Gastroesophageal sphincter (tissue), 4 donors: ENCODE results near the gene MNT. TPM values are rescaled to one million over a fixed set of nuclear protein-coding genes. Genes with fewer than 3 reads are reported as not detected.

Source experiments
- ATAC-seq: fragments of 150-250 bp; one replicate; pipeline ENCODE4 v1.9.1; 2016; ENCODE audit warnings: mild to moderate bottlenecking, moderate library complexity
- H3K27ac ChIP-seq, 4 donors: fragments of 200-600 bp; sonication (generic) in 3 of 4; 1 replicate in 3 of 4; 2 replicates in 1 of 4; pipeline ENCODE4 v1.5.1; 2016 to 2019
- H3K27me3 ChIP-seq: fragments of 200-600 bp; sonication (generic); one replicate; pipeline ENCODE4 v1.5.1; 2019
- H3K36me3 ChIP-seq, 2 donors: fragments of 200-600 bp; sonication (generic); one replicate each; pipeline ENCODE4 v1.5.1; 2019; ENCODE audit warnings: control low read depth in 1 of 2
- H3K4me1 ChIP-seq, 3 donors: fragments of 200-600 bp; sonication (generic); 1 replicate in 2 of 3; 2 replicates in 1 of 3; pipeline ENCODE4 v1.5.1; 2016 to 2019; ENCODE audit warnings: control low read depth in 2 of 3
- H3K4me3 ChIP-seq, 2 donors: fragments of 200-600 bp; sonication (generic); one replicate each; pipeline ENCODE4 v1.5.1; 2019; ENCODE audit warnings: mild to moderate bottlenecking in 1 of 2, moderate library complexity in 1 of 2
- H3K9me3 ChIP-seq, 3 donors: fragments of 200-600 bp; sonication (generic); one replicate each; pipeline ENCODE4 v1.5.1; 2017 to 2019; ENCODE audit warnings: control low read depth in 2 of 3
- CTCF ChIP-seq, 4 experiments: fragments of 200-600 bp in 2 of 4; fragments of 450-650 bp in 2 of 4; sonication (generic) in 1 of 4; IDR thresholded peaks; one replicate each; pipeline ENCODE4 v1.5.1; 2017 to 2019; ENCODE audit warnings: antibody characterized with exemption in 4 of 4, mild to moderate bottlenecking in 2 of 4, moderate library complexity in 2 of 4
- EP300 ChIP-seq: sonication (generic); formaldehyde crosslinking; IDR thresholded peaks from one replicate; pipeline ENCODE4 v1.6.1; 2017; ENCODE audit warnings: antibody characterized with exemption, mild to moderate bottlenecking
- POLR2A ChIP-seq, 2 donors: fragments of 450-650 bp; IDR thresholded peaks; one replicate each; pipeline ENCODE4 v1.6.1; 2017; ENCODE audit warnings: antibody characterized with exemption in 2 of 2, mild to moderate bottlenecking in 2 of 2, moderate library complexity in 1 of 2
- POLR2AphosphoS5 ChIP-seq: sonication (generic); formaldehyde crosslinking; IDR thresholded peaks from one replicate; pipeline ENCODE4 v1.6.1; 2017; ENCODE audit warnings: antibody characterized with exemption
- WGBS, 2 donors: methylation state at CpG; one replicate each; pipeline ENCODE4 v1.1.5; 2018; ENCODE audit warnings: low coverage in 1 of 2; 5-methylcytosine and 5-hydroxymethylcytosine counted together
- small RNA-seq, 4 donors: library from RNA; depleted of rRNA; stranded (forward); fragments of <200 nt; gene quantifications; one replicate each; pipeline ENCODE3, GENCODE V24; 2016
- total RNA-seq, 4 donors: library from RNA; depleted of rRNA; stranded (reverse); fragments of >200 nt; gene quantifications; one replicate each; pipeline ENCODE4 v1.1.0, GENCODE V29; 2016

Gene MNT
- total RNA-seq, 4 donors from 2014 or later = 11.8 to 12.7 (median 12.3) TPM

GRCh38 chr17:2337544-2338314, 63.1 kb downstream of the MNT start:
- peaks cover 0 to 40% (median 5%) of the 10 kb centered on the region in 3 donors for H3K4me1 ChIP-seq
- ATAC-seq = peak; percentile 80
- H3K27ac ChIP-seq = peak overlapping the region; percentile 76 to 95 (median 95)
- H3K9me3 ChIP-seq = no peaks in the 10 kb centered on the region
- no peaks in the 10 kb centered on the region for H3K27me3 ChIP-seq
- peaks cover 0 to 47% of the 10 kb centered on the region in 2 donors for H3K36me3 ChIP-seq
- peak overlapping the region; percentile 75 to 98 for H3K4me3 ChIP-seq
- WGBS, 2 donors = 0 to 2% methylated on average over 7 to 21 of the region's 92 CpGs
- TF ChIP-seq CTCF (IDR thresholded peaks at IDR 0.05) = peak in 1 of 4 experiments; percentile 19
- TF ChIP-seq EP300 = no peak
- peak; percentile 33 to 64 for TF ChIP-seq POLR2A (IDR thresholded peaks at IDR 0.05)
- peak; percentile 66 for TF ChIP-seq POLR2AphosphoS5

- 0 to 3% methylated on average over 1 to 6 of the region's 77 CpGs for WGBS, 2 donors
- Histone ChIP-seq H3K4me1 (peaks cover 0 to 40% (median 5%) of the 10 kb centered on the region in 3 donors), H3K27ac (peak within 1 kb of the TSS; percentile 76 to 95 (median 95)), H3K9me3 (no peaks in the 10 kb centered on the region), H3K4me3 (peak within 1 kb of the TSS; percentile 75 to 98), H3K27me3 (no peaks in the 10 kb centered on the region), H3K36me3 (peaks cover 0 to 47% of the 10 kb centered on the region in 2 donors)
- TF ChIP-seq CTCF (IDR thresholded peaks at IDR 0.05) (no peak), EP300 (no peak), POLR2AphosphoS5 (peak; percentile 47)
- ATAC-seq = peak; percentile 77
These were observed 63.9 kb downstream of the MNT start, which contains the start of gene SGSM2 for GRCh38 chr17:2336852-2337543. Gene SGSM2 (plus strand): TSS chr17:2337501. CDS start chr17:2337689, 188 bp downstream.

- Histone ChIP-seq H3K4me3 (peak within 1 kb of the TSS; percentile 75 to 98), H3K4me1 (peaks cover 0 to 40% (median 5%) of the 10 kb centered on the region in 3 donors), H3K36me3 (peaks cover 6 to 47% of the 10 kb centered on the region in 2 donors), H3K9me3 (no peaks in the 10 kb centered on the region), H3K27ac (peak within 1 kb of the TSS; percentile 5 to 95 (median 95)), H3K27me3 (no peaks in the 10 kb centered on the region)
- ATAC-seq = peak; percentile 89
- 0 to 1% methylated on average over 3 to 23 of the region's 48 CpGs for WGBS, 2 donors
- TF ChIP-seq POLR2AphosphoS5 = peak; percentile 86
- TF ChIP-seq POLR2A (IDR thresholded peaks at IDR 0.05) = peak; percentile 70 to 71
- TF ChIP-seq EP300 = no peak
- peak in 2 of 4 experiments; percentile 25 to 67 for TF ChIP-seq CTCF (IDR thresholded peaks at IDR 0.05)
These were observed 64.5 kb downstream of the MNT start, which contains the start of gene TSR1 for GRCh38 chr17:2336215-2336851. Gene TSR1 (minus strand): TSS chr17:2336457. CDS start chr17:2336427, 30 bp downstream.

GRCh38 chr17:2335726-2336214, 65.1 kb downstream of the MNT start:
- no peak for TF ChIP-seq POLR2AphosphoS5
- no peak for TF ChIP-seq EP300
- TF ChIP-seq CTCF (IDR thresholded peaks at IDR 0.05) = no peak
- TF ChIP-seq POLR2A (IDR thresholded peaks at IDR 0.05) = no peak
- Histone ChIP-seq H3K9me3 (no peaks in the 10 kb centered on the region), H3K27me3 (no peaks in the 10 kb centered on the region), H3K36me3 (peaks cover 8 to 47% of the 10 kb centered on the region in 2 donors), H3K27ac (peak overlapping the region in 3 of 4 donors; percentile 95), H3K4me3 (peak overlapping the region; percentile 75 to 98), H3K4me1 (peaks cover 0 to 40% (median 5%) of the 10 kb centered on the region in 3 donors)
- ATAC-seq = no peak
- 4% methylated on average over 13 to 15 of the region's 17 CpGs for WGBS, 2 donors

Small RNA genes within 50 kb of the gene (small RNA-seq; reads per million reads assigned to genes)
- 0 reads per million in 4 donors for gene AC006435.3
- gene AC006435.4 = 0 reads per million in 4 donors

Other genes with a start within 250 kb of the MNT start
- 10 to 100 TPM; 27.2 to 75.5 (median 43.9) TPM for gene SMG6, start 97.3 kb downstream of the MNT start, total RNA-seq
- gene SRR, start 97.1 kb downstream of the MNT start, total RNA-seq = 10 to 100 TPM; 13.7 to 38.8 (median 16.9) TPM
- 10 to 100 TPM; 25.0 to 58.3 (median 46.5) TPM for gene TSR1, start 64.6 kb downstream of the MNT start, total RNA-seq
- 10 to 100 TPM; 32.9 to 58.6 (median 47.4) TPM for gene SGSM2, start 63.6 kb downstream of the MNT start, total RNA-seq
- gene METTL16, start 110.8 kb upstream of the MNT start, total RNA-seq = 10 to 100 TPM; 30.7 to 68.0 (median 58.7) TPM
- gene PAFAH1B1, start 192.6 kb upstream of the MNT start, total RNA-seq = 100 to 1,000 TPM in 3 of 4 donors, 10 to 100 TPM in 1; 91.4 to 135 (median 115) TPM